CD4-positive, alpha-beta T cell treated with Interleukin-15 for 1 hour (primary cell): Measurements from ENCODE around the gene FAM151A.

Source experiments
- DNase-seq: peaks from one replicate; pipeline ENCODE4 v3.0.0-alpha.2; 2020

FAM151A gene

DNA sequence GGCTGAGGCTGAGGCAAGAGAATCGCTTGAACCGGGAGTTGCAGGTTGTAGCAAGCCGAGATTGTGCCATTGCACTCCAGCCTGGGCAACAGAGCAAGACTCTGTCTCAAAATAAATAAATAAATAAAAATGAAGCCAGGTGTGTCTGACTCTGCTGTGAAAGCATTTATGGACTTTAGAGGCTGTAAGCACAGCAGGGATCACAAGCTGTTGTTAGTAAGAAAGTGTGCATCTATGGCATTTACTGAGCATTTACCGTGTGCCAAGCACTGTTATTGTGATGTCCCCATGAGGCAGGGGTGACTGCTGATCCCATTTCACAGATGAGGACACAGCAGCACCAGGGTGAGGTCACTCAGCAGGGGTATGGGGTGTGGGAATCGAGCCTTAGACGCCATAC, 20.1 kb downstream of the FAM151A start:
- DNase-seq = no peak

DNA sequence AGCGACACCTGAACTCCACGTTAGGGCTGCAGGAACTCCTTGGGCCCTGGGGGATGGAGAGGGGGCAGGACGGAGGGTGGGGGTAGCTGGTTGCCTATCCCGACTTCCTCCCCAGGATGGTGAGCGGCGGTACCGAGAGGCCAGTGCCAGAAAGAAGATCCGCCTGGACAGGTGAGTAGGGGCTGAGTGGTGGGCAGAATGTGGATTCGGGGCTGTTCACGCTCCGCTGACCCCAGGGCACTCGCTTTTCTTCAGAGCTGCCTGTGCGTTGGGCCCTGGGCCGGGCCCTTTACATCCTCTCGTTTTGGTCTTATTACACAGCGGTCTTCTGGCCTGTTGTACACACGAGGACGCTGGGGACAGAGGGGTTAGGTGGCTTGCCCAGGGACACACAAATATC, 20.8 kb downstream of the FAM151A start:
- no peak for DNase-seq

DNA sequence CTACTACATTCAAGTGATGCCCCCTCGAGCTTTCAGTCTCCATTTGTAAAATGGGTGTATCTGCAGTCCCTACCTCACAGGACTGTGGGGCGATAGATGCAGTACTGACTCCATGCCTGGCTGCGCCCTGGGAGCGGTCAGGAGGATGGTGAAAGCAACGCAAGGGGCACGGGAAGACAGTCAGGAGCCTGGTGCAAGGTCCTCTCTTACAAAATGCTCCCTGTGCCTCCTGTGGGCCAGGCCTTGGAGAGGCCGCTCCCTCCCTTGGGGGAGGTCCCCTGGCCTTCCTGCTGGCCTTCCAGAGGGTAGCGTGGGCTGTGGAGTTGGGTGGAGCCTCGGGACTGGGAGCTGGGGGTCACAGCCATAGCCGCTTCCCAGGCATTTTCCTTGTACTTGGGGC, 21.6 kb downstream of the FAM151A start:
- no peak for DNase-seq

DNA sequence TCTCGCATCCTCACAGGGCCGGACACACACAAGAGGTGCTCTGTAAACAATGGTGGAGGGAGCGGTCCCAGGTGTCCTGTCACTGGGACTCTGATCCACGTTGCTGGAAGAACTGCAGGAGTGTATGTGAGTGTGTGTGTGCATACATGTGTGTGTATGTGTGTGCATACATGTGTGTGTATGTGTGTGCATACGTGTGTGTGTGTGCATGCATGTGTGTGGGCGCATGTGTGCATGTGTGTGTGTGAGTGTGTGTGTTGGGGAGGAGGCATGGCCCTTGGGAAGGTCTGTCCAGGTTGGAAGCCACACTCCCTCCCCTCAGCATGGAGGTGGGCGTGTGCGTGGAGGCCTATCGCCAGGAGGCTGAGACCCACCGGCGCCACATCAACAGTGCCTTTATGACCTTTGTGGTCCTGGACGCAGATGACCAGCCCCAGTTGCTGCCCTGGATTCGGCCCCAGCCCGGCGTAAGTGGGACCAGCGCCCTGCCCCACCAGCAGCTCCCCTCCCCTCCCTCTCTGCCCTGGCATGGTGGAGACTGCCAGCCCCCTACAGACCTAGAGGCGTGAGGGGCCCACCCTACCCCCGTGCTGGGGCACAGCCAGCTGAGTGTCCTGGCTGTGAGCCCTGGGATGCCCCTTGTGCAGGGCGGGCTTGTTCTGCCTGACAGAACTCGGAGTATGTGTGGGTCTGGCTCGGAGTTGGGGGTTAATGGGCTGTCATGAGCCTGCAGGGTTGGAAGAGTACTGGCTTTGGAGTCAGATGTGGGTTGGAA, 22.2 kb downstream of the FAM151A start:
- DNase-seq = no peak

DNA sequence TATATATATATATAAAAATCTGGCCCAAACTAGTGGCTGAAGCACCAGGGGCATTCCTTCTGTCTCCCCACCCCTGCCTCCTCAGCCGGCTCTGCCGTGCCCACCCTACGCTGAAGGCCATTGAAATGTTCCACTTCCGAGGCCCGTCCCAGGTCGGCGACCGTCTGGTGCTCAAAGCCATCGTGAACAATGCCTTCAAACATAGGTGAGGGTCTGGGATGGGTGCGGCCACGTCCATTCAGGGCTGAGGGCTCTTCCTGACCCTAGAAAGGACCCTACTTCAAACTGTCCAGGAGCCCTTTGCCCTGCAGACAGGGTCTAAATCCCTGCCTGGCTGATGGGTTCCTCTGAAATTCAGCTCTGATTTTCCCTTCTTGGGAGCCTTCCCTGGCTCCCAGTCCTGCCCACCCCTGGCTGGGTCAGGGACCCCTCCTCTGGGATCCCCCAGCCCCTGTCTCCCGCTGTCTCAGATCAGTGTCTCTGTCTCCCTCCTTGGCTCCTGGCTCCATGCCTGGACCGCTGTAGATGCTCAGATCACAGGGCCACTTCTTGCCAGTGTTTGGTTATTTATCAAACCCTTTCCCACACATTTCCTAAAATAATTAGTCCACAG, 24.0 kb downstream of the FAM151A start:
- DNase-seq = no peak

DNA sequence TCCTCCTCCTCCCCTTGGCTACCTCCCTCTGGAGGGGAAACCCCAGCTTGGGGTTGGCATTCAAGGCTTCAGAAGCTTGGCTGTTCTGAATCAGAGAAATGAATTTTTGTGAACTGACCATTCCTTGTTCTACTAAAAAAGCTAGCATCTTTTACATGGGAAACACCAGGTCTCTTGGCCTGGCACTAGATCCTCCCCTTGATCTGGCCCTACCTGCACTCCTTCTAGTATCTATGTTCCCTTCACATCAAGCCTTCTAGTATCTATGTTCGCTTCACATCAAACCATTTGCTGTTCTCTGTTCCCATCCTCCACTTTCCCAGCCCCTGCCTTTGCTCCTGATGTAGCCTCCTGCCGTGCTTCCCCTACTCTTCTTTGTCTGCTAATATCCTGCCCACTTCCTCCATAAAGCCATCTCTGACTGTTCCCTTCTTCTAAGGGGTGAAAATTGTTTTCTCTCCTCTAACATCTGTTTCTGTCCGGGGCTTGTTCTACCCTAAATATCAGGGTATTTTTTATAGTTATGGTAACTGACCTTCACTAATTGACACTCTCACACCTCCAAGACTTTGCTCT, 25.8 kb downstream of the FAM151A start:
- DNase-seq = no peak

DNA sequence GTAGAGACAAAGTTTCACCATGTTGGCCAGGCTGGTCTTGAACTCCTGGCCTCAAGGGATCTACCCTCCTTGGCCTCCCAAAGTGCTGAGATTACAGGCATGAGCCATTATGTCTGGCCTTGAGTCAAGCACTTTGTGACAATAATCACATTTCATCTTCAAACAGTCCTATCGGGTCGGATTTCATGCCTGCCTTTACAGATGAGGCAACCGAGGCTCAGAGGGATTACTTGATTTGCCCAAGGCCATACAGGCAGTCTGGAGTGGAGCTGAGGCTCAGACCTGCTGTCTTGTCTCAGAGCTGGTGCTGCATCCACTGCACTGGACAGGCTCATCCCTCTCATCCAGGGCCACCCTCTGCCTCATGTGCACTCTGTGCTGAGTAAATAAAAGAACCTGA, 26.6 kb downstream of the FAM151A start:
- no peak for DNase-seq

DNA sequence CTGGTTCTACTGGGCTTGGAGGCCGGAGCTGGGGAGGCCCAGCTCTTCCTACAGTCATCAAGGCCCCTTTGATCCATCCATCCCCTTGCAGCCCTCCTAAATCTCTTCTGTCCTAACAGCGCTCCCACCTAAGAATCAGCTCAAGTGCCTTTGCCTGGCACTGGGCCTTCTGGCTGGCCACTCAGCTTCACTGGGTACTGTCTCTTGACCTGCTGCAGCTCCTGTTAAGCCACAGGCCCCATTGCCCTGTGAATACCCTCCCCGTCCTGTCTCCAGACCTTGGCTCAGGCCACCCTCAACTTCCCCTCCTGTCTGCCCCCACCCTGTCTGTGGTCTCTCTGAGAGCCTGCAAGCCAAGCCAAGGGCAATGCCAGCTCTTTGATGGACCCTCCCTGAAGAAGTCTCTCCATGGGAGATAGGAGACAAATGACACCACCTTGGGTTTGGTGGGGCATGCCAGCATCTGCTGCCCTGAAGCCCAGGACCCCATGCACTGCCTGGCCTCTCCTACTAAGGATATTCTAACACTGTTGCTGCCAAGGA, 27.3 kb downstream of the FAM151A start:
- DNase-seq = no peak

DNA sequence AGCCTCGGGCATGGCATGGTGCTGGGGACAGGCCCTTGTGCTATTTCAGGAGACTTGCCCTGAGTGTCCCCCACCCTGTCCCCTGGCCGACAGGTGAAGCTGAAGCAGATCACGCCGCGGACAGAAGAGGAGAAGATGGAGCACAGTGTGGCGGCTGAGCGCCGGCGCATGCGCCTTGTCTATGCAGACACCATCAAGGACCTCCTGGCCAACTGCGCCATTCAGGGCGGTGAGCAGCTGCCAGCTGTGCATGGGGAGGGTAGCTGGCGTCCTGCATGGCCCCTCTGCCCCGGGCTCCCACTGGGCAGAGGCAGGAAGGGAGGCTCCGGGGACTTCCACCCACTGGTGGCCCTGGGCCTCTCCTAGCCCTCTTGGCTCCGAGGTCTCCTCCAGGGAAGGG, 28.9 kb downstream of the FAM151A start:
- no peak for DNase-seq

DNA sequence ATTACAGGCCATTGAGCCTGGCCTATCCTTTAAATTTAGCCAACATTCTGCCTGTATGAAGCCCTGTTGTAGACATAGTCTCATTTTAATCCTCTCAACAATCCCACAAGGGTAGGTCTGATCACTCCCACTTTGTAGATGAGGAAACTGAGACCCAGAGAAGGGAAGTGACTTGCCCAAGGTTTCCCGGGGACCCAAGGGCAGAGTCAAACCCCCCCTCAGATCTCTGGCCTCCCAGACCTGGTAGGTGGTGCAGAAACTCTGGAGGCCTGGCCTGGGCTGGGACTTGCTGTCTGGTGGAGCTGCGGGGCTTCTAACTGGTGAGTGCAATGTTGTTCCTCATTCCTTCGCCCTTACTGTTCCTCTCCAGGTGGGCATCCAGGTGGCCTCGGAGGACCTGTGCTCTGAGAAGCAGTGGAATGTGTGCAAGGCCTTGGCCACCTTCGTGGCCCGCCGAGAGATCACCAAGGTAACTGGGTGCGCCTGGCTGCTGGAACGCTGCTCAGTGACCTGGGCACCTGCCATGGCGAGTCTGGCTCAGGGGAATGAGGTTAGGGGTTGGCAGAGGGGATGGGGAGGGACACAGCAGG, 29.7 kb downstream of the FAM151A start:
- DNase-seq = no peak

DNA sequence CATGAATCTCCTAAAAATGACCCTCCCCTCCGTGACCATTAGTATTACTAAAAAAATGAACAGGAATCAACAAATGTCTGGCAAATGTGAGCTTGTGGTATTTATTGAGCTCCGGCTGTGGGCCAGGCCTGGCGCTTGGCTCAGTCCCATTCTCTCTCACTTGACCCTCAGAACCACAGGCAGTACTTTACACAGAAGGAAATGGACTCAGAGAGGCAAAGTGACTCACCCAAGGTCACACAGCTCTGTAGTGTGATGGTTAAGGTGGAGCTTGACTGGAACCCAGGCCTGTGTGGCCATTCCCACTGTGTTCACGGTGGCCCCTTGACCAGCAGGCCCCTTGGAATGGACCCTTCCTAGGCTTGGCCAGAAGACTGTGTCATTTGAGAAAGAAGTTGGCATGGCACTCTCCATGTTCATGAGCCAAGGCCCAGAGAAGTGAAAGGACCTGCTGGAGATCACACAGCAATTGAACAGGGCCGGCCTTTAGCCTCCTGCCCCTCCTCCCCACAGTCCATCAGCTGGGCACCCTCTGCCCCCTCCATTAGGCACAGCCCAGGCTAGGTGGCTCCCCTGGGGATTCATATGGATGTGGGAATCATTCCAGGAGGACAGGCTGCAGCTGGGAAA, 32.1 kb downstream of the FAM151A start:
- DNase-seq = no peak

DNA sequence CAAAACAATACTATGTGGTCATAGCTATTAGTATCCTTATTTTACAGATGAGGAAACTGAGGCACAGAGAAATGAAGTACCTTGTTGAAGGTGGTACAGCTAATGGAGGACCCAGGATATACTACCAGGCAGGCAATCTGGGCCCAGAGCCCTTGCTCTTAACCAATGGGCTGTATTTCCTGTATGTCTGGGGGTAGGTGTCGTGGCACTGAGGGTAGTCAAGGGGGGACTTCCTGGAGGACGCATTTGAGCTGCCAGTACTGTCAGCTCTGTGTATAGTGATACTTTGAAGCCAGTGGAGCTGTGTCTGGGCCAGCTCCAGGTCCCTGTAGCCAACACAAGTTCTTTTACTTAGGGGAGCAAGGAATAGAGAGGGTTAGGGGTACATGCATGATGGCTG, 34.9 kb downstream of the FAM151A start:
- no peak for DNase-seq

DNA sequence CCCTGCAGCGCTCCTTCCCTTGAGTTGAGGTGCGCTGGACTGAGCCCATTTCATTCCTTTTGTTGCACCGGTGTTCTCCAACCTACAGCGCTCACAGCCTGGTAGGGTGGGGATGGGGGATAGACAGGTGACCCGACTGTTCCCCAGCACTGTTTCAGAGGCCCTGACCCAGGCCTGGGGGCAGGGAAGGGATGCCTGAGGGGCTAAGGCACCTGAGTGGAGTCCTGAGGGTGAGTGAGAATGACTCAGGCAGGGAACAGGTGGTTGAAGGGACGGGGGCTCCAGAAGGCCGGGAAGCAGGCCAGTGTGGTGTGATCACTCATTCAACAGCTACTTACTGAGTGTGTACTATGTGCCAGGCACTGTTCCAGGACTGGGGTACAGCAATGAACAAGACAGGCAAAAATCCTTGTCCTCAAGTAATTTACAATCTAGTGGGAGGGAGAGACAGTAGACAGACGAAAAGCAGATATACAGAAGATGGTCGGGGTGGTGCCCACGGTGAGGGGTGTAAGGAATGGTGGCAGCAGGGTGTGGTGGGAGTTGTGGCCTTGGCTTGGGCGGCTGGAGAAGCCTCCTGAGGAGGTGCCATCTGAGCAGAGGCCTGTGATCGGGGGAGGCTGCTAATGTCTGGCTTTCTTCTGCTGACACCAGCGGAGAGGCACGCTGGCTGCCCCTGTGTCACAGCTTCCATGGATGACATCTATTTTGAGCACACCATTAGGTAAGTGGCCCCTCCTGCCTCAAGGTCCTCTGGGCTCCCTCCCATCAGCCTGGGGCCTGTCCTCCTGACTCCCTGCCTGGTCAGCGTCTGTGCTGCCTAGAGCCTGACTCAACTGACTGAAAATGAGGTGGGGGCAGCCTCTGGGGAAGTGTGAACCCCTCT, 37.9 kb downstream of the FAM151A start:
- no peak for DNase-seq

DNA sequence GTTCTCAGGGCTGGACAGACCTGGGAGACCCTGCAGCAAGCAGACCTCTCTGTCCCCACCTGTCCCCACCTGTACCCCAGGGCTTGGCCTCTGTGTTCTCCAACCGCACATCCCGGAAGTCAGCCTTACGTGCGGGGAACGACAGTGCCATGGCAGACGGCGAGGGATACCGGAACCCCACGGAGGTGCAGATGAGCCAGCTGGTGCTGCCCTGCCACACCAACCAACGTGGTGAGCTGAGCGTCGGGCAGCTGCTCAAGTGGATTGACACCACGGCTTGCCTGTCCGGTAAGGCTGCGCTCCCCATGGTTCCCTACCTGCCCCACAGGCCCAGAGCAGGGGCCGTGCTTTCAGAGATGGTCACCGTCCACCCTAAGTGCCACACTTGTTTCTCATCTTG, 38.8 kb downstream of the FAM151A start:
- DNase-seq = no peak

DNA sequence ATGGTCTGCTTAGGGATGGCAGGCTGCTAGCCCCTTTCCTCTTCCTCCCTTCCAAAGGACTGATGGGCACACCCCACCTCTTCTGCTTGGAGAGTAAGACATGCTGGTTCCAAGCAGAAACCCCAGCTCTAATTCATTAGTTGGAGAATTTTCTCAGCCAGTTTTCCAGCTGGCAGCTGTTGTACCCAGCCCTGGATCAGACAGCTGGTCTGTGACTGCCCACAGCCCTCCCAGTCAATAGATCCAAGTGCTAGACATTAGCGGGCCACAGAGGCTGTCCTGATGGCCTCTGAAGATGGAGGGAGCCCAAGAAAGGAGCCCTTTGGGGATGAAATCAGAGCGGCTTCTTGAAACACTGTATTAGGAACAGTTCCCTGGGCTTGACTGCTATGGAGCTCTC, 39.5 kb downstream of the FAM151A start:
- DNase-seq = no peak

DNA sequence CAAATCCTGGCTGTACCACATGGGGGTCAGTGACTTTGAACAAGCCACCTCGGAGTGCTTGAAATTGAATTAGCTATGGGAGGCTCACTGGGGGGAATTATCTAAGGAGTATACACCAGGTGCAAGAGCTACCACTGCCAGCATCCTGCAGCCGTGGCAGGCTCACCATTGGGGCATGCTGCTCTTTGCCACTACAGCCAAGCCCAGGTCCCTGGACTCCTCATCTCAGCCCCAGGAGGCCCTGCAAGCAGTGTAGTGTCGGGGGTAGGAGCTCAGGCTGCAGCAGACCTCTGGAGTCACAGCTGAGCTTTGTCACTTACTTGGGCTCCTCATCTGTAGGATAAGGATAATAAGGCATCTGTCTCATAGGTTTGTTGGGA, 40.0 kb downstream of the FAM151A start:
- DNase-seq = no peak

DNA sequence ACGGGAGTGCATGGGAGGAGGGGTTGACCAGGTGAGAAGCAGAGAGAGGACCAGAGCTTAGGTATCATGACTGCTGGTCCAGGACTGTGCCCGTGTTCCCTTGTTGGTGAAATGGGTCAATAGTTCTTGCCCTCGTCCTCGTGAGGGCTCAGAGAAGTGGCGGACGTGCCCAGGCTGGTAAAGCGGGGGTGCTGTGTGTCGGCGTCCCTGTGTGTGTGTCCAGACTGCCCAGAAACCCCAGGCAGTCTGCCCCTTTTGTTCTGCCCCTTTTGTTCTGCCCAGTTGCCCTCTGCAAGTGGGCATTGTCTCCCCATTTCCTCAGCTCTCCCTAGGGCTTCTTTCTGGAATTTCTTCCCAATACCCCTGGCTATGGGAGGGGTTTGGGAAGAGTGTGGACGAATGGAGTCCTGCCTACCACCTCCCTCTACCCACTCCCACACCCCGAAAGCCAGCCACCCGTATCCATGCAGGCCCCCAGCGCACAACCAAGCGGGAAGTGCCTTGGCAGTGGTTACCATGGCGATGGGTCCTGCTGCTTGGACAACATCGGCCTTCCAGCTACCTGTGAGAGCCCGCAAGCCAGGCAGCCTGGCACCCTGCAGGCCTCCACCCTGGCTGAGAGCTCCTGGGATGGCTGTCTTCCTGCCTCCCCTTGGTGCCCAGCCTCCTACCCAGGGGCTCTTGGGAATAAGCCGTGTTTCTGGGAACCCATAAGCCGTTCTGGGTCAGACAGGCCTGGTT, 40.6 kb downstream of the FAM151A start:
- no peak for DNase-seq

DNA sequence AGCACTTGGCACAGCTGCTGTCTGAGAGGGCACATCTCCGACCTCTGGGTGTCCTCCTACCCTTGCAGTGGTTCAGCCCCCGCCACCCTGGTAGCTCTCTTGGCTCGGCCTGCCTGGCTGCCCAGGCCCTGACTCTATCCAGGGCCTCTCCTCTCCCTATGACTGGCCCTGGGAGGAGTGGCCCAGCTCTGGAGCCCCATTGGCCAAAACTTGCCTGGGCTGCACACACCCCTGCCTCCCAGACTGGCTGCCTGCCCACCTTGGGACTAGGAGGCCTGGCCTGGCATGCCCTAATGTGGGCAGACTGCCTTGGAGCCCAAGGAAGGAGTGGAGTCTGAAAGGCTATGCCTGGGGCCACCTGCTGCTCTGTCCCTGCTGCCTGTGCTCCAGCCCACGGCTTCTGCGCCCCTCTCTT, 41.7 kb downstream of the FAM151A start:
- no peak for DNase-seq

DNA sequence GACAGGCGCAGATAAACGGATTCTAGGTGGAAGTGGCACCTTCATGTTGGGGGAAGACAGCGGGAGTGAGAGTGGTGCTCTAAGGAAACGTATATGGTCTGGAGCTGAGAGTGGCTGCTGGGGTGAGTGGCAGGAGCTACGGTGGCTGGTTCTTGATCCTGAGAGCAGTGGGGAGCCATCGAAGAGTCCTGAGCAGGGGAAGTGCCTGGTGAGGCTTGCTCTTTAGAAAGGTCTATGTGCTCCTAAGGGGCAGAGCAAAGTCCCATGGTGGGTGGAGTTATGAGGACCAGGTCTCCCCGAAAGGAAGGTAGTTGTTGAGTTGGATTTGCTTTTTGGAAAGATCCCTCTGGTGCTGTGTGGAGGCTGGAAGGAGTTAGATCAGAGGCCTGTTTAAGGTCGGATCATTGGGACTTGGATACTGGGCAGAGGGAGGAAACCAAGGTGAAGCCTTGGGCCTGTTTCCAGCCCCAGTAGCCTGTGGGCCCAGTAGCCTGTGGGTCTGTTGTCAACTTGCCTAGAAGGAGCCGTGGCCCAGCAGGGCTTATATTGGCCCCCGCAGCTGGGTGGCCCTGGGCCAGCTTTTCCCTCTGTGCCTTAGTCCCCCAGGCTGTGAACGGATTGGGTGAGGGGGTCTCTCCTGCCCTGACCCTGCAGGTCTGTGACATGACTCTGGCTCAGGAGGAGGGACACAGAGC, 42.3 kb downstream of the FAM151A start:
- no peak for DNase-seq

DNA sequence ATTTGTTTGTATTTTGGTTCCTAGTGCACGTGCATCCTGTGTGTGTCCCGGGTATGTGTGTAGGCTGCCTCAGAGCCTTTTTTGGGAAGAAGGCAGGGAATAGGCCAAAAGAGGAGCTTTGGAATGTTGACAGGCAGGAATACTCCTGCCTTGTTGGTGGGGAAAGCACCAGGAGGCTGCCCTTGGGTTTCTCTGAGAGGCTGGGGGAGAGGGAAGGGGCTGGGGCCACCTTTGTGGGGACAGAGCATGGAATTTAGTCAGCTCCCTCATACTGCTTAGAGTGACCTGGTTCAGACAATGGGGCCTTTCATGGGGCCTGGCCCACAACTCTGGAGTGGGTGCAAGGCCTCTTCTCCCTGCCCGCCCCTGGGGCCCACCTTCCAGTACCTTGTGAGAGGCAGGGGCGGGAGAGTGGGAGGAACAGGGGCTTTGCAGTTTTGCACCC, 44.0 kb downstream of the FAM151A start:
- no peak for DNase-seq

DNA sequence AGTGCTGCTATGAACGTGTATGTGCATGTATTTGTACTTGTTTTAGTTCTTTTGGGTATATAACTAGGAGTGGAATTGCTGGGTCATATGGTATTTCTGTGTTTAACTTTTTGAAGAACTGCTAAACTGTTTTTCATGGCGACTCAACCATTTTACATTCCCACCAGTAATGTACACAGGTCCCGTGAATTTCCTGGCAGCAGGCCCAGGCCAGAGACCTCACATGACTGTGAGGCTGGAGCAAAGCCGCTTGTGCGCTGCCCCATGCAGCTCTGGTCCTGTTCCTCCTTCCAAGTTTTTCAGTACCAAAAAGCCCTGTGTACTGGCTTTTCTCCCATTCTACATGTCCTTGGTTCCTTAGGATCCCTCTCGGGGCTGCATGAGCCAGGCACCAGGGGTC, 45.7 kb downstream of the FAM151A start:
- no peak for DNase-seq
